ENCODE measurements around the gene IER5. TPM values are rescaled to one million over a fixed set of nuclear protein-coding genes. Genes with fewer than 3 reads are reported as not detected.

Gene IER5
- polyA plus RNA-seq, 1 donor from 2014 or later: 8.4 TPM

GRCh38 chr1:181110013-181110412 is 21.5 kb downstream of the IER5 start:
- Histone ChIP-seq H2AFZ (ENCODE audit: low read depth, low read length) (no peak overlapping the region), H3K4me2 (ENCODE audit: low read length) (no peak overlapping the region), H3K9me2 (ENCODE audit: insufficient read depth, low read length) (no peaks in the 10 kb centered on the region), H3F3A (ENCODE audit: insufficient read depth, low read length, poor library complexity, severe bottlenecking) (no peaks in the 10 kb centered on the region), H3K27me3 (ENCODE audit: insufficient read depth, low read depth, low read length) (no peaks in the 10 kb centered on the region), H3K36me3 (ENCODE audit: insufficient read depth, low read length) (no peaks in the 10 kb centered on the region), H3K27ac (ENCODE audit: low read length) (peak overlapping the region; percentile 8), H3K9me3 (ENCODE audit: low read length) (no peaks in the 10 kb centered on the region), H4K20me1 (ENCODE audit: insufficient read depth) (no peaks in the 10 kb centered on the region), H3K9ac (ENCODE audit: low read length) (peak overlapping the region; percentile 17), H3K4me3 (ENCODE audit: low read length) (no peak overlapping the region), H3K79me2 (replicated peaks; ENCODE audit: insufficient read depth, low read length) (no peaks in the 10 kb centered on the region)
- TF ChIP-seq RAD21 (conservative IDR thresholded peaks at IDR 0.05) (no peak), MXI1 (conservative IDR thresholded peaks at IDR 0.05; ENCODE audit: poor library complexity, severe bottlenecking) (no peak), EZH2 (IDR thresholded peaks at IDR 0.05; ENCODE audit: borderline replicate concordance, insufficient read depth, low read length, poor library complexity, severe bottlenecking) (no peak), SMC3 (conservative IDR thresholded peaks at IDR 0.05; ENCODE audit: poor library complexity) (no peak), REST (IDR thresholded peaks at IDR 0.05; ENCODE audit: borderline replicate concordance) (no peak), EP300 (conservative IDR thresholded peaks at IDR 0.05; ENCODE audit: poor library complexity, severe bottlenecking) (no peak), POLR2AphosphoS5 (IDR thresholded peaks at IDR 0.05) (no peak), CTCF (IDR thresholded peaks at IDR 0.05; ENCODE audit: poor library complexity, severe bottlenecking) (no peak), TAF1 (IDR thresholded peaks at IDR 0.05; ENCODE audit: low read depth) (no peak)

- H3K9me2 ChIP-seq (ENCODE audit: insufficient read depth, low read length): no peaks in the 10 kb centered on the region
- no peak overlapping the region for H2AFZ ChIP-seq (ENCODE audit: low read depth, low read length)
- H3K9me3 ChIP-seq (ENCODE audit: low read length): no peaks in the 10 kb centered on the region
- H3K4me2 ChIP-seq (ENCODE audit: low read length): no peak overlapping the region
- no peaks in the 10 kb centered on the region for H3F3A ChIP-seq (ENCODE audit: insufficient read depth, low read length, poor library complexity, severe bottlenecking)
- H3K27me3 ChIP-seq (ENCODE audit: insufficient read depth, low read depth, low read length): no peaks in the 10 kb centered on the region
- H3K9ac ChIP-seq (ENCODE audit: low read length): no peak overlapping the region
- H4K20me1 ChIP-seq (ENCODE audit: insufficient read depth): no peaks in the 10 kb centered on the region
- no peaks in the 10 kb centered on the region for H3K79me2 ChIP-seq (replicated peaks; ENCODE audit: insufficient read depth, low read length)
- TF ChIP-seq EP300 (conservative IDR thresholded peaks at IDR 0.05; ENCODE audit: poor library complexity, severe bottlenecking) (no peak), CTCF (IDR thresholded peaks at IDR 0.05; ENCODE audit: poor library complexity, severe bottlenecking) (no peak), MXI1 (conservative IDR thresholded peaks at IDR 0.05; ENCODE audit: poor library complexity, severe bottlenecking) (no peak), POLR2AphosphoS5 (IDR thresholded peaks at IDR 0.05) (no peak), SMC3 (conservative IDR thresholded peaks at IDR 0.05; ENCODE audit: poor library complexity) (no peak), EZH2 (IDR thresholded peaks at IDR 0.05; ENCODE audit: borderline replicate concordance, insufficient read depth, low read length, poor library complexity, severe bottlenecking) (no peak), TAF1 (IDR thresholded peaks at IDR 0.05; ENCODE audit: low read depth) (no peak), RAD21 (conservative IDR thresholded peaks at IDR 0.05) (no peak), REST (IDR thresholded peaks at IDR 0.05; ENCODE audit: borderline replicate concordance) (no peak)
- no peaks in the 10 kb centered on the region for H3K36me3 ChIP-seq (ENCODE audit: insufficient read depth, low read length)
- no peak overlapping the region for H3K4me3 ChIP-seq (ENCODE audit: low read length)
- H3K27ac ChIP-seq (ENCODE audit: low read length): no peak overlapping the region
These were observed 23.1 kb downstream of the IER5 start for GRCh38 chr1:181111559-181111958.
